K562 (cell line): ENCODE results near the gene HNMT. TPM values are rescaled to one million over a fixed set of nuclear protein-coding genes. Genes with fewer than 3 reads are reported as not detected.

Experiments used
- CREB1 ChIP-seq, 2 experiments: sonication (generic) in 1 of 2; formaldehyde crosslinking in 1 of 2; IDR thresholded peaks; 2 replicates each; pipeline versions ENCODE4 v1.6.1 to v1.8.0; 2012 to 2022; ENCODE audit warnings: inconsistent platforms in 1 of 2, mild to moderate bottlenecking in 1 of 2, missing genetic modification reagents in 1 of 2, moderate library complexity in 1 of 2
- DPF2 ChIP-seq: fragments of 450-650 bp; IDR thresholded peaks from 2 replicates; pipeline ENCODE4 v1.6.1; 2016
- FOXA3 ChIP-seq, 2 experiments: fragments of 450-650 bp in 1 of 2; sonication (generic) in 1 of 2; formaldehyde crosslinking; IDR thresholded peaks in 1 of 2; conservative IDR thresholded peaks in 1 of 2; 2 replicates each; pipeline versions ENCODE4 v1.4.0 to v1.8.0; 2020 to 2022; ENCODE audit warnings: mild to moderate bottlenecking in 2 of 2, missing genetic modification reagents in 1 of 2
- FOXK2 ChIP-seq, 2 experiments: fragments of 450-650 bp; IDR thresholded peaks in 1 of 2; conservative IDR thresholded peaks in 1 of 2; 2 replicates each; pipeline ENCODE4 v1.6.1; 2016; ENCODE audit warnings: low read depth in 2 of 2, mild to moderate bottlenecking in 1 of 2
- HDAC1 ChIP-seq, 2 experiments: fragments of 450-650 bp; IDR thresholded peaks; 2 replicates each; pipeline ENCODE4 v1.6.1; 2016 to 2017; ENCODE audit warnings: inconsistent platforms in 1 of 2, mild to moderate bottlenecking in 1 of 2, moderate library complexity in 1 of 2
- MLLT1 ChIP-seq, 2 experiments: fragments of 450-650 bp; IDR thresholded peaks; 2 replicates each; pipeline ENCODE4 v1.6.1; 2016
- MTA2 ChIP-seq: fragments of 450-650 bp; IDR thresholded peaks from 2 replicates; pipeline ENCODE4 v1.6.1; 2016; ENCODE audit warnings: low read depth
- NCOR1 ChIP-seq: fragments of 450-650 bp; IDR thresholded peaks from 2 replicates; pipeline ENCODE4 v1.6.1; 2016; ENCODE audit warnings: mild to moderate bottlenecking, moderate library complexity
- NFIC ChIP-seq: fragments of 450-650 bp; IDR thresholded peaks from 2 replicates; pipeline ENCODE4 v1.6.1; 2017; ENCODE audit warnings: mild to moderate bottlenecking, inconsistent platforms
- RHOXF2B ChIP-seq: fragments of 250-450 bp; sonication (Bioruptor Pico); conservative IDR thresholded peaks from 2 replicates; pipeline ENCODE4 v1.5.1; 2021
- SMARCA4 ChIP-seq: fragments of 450-650 bp; IDR thresholded peaks from 2 replicates; pipeline ENCODE4 v1.6.1; 2016
- SMARCC2 ChIP-seq: fragments of 450-650 bp; IDR thresholded peaks from 2 replicates; pipeline ENCODE4 v1.6.1; 2017; ENCODE audit warnings: antibody characterized with exemption, moderate library complexity, mild to moderate bottlenecking, low read depth
- TEAD1 ChIP-seq, 2 experiments: fragments of 450-650 bp in 1 of 2; sonication (generic) in 1 of 2; formaldehyde crosslinking; IDR thresholded peaks; 2 replicates each; pipeline versions ENCODE4 v1.4.0 to v1.8.0; 2020 to 2022; ENCODE audit warnings: mild to moderate bottlenecking in 2 of 2, missing genetic modification reagents in 1 of 2
- ZBTB34 ChIP-seq: fragments of 250-450 bp; sonication (Bioruptor Pico); IDR thresholded peaks from 2 replicates; pipeline ENCODE4 v1.8.0; 2021; ENCODE audit warnings: mild to moderate bottlenecking, moderate library complexity
- ZEB2 ChIP-seq: fragments of 450-650 bp; IDR thresholded peaks from 2 replicates; pipeline ENCODE4 v1.6.1; 2016
- ZFP36 ChIP-seq: fragments of 150-350 bp; IDR thresholded peaks from 2 replicates; pipeline ENCODE4 v1.6.1; 2018; ENCODE audit warnings: low read length, low read depth; ENCODE audit not compliant: partially characterized antibody
- ZNF24 ChIP-seq: fragments of 450-650 bp; IDR thresholded peaks from 2 replicates; pipeline ENCODE4 v1.6.1; 2016
- ZNF318 ChIP-seq, 2 experiments: fragments of 450-650 bp; IDR thresholded peaks; 2 replicates each; pipeline ENCODE4 v1.6.1; 2016; ENCODE audit warnings: mild to moderate bottlenecking in 2 of 2, borderline replicate concordance in 1 of 2, low read depth in 1 of 2, moderate library complexity in 1 of 2
- ZNF830 ChIP-seq: fragments of 250-450 bp; sonication (Bioruptor Pico); IDR thresholded peaks from 2 replicates; pipeline ENCODE4 v1.5.0; 2021; ENCODE audit warnings: mild to moderate bottlenecking
- polyA plus RNA-seq, 8 experiments: library from polyadenylated mRNA; depleted of rRNA in 4 of 8; stranded (reverse) in 5 of 8; unstranded in 3 of 8; fragments of >200 nt; fragmentation: Nextera tagmentation in 2 of 8; fragmentation: Illumina TruSeq in 1 of 8; extraction: Ambion mirVana in 2 of 8; extraction: Trizol in 1 of 8; gene quantifications; 2 replicates each; pipeline versions ENCODE4 v1.2.1 to v1.2.3, GENCODE V29; 2011 to 2014; ENCODE audit warnings: inconsistent platforms in 1 of 8, missing spikeins in 1 of 8
- total RNA-seq, 7 experiments: library from RNA; depleted of rRNA in 6 of 7; stranded (reverse); fragments of >200 nt in 6 of 7; fragmentation: Illumina TruSeq in 2 of 7; extraction: Trizol in 2 of 7; gene quantifications; 2 replicates each; pipeline versions ENCODE4 v1.2.1 to v1.2.3, GENCODE V29; 2011 to 2021; ENCODE audit warnings: low replicate concordance in 1 of 7

Gene HNMT
- total and polyA plus RNA-seq, 9 of the 15 experiments (the other 6 are each of a cell fraction or from before 2014, with no cell fraction given) = 3.1 to 10.9 (median 5.3) TPM

- peak; percentile 87 to 96 for TF ChIP-seq HDAC1 (IDR thresholded peaks at IDR 0.05)
- peak; percentile 96 for TF ChIP-seq DPF2
- TF ChIP-seq ZNF318 (IDR thresholded peaks at IDR 0.05; ENCODE audit: borderline replicate concordance in 1 of 2, low read depth in 1 of 2) = peak in 1 of 2 experiments; percentile 70; a peak in 1 of 4 replicates
- TF ChIP-seq FOXK2 (conservative IDR thresholded peaks at IDR 0.05 in 1 of 2, IDR thresholded peaks at IDR 0.05 in 1 of 2; ENCODE audit: low read depth in 2 of 2) = peak; percentile 93
- peak; percentile 95 for TF ChIP-seq SMARCC2
- peak; percentile 76 to 98; a peak in 3 of 4 replicates for TF ChIP-seq FOXA3 (CRISPR knock-in tag; conservative IDR thresholded peaks at IDR 0.05 in 1 of 2, IDR thresholded peaks at IDR 0.05 in 1 of 2)
- TF ChIP-seq ZBTB34 = no peak
- TF ChIP-seq NFIC = peak; percentile 84
- peak; percentile 3 for TF ChIP-seq ZFP36
- peak; percentile 76 for TF ChIP-seq ZEB2
- TF ChIP-seq ZNF24 = peak; percentile 38; the same call in 1 of the 2 replicates
- peak; percentile 80; the same call in 1 of the 2 replicates for TF ChIP-seq CREB1 (IDR thresholded peaks at IDR 0.05)
- TF ChIP-seq CREB1 (CRISPR knock-in tag; IDR thresholded peaks at IDR 0.05) = no peak
- peak; percentile 85 for TF ChIP-seq MTA2
- peak in 1 of 2 experiments; percentile 95; a peak in 2 of 4 replicates for TF ChIP-seq MLLT1 (IDR thresholded peaks at IDR 0.05)
- no peak for TF ChIP-seq ZNF830 (CRISPR knock-in tag)
- peak; percentile 91 for TF ChIP-seq NCOR1
- TF ChIP-seq SMARCA4 = peak; percentile 98
- TF ChIP-seq RHOXF2B (CRISPR knock-in tag) = no peak
- peak in 1 of 2 experiments; percentile 81; a peak in 2 of 4 replicates for TF ChIP-seq TEAD1 (CRISPR knock-in tag; IDR thresholded peaks at IDR 0.05)
These were observed 94.2 kb downstream of the HNMT start (continued) for GRCh38 chr2:138058427-138058826.
